Activated naive CD8-positive, alpha-beta T cell treated with anti-CD3 and anti-CD28 coated beads, Interleukin-2, amount 10 ng/mL, durations not matched to agents 7 days and 5 days (primary cell): ENCODE results near the gene ARSA. TPM values are rescaled to one million over a fixed set of nuclear protein-coding genes. Genes with fewer than 3 reads are reported as not detected.

Source experiments
- ATAC-seq: fragments of 150-1000 bp; cut with Tn5 transposase; one replicate; pipeline ENCODE4 v1.10.0; 2021; ENCODE audit warnings: low read depth, moderate library complexity
- POLR2A ChIA-PET: fragments of 350-600 bp; sonication (Branson Sonifier 250); formaldehyde crosslinking; loops from one replicate; lab custom pipeline; 2021; ENCODE audit warnings: antibody characterized with exemption; lab: Charles Lee
- DNase-seq: peaks from one replicate; pipeline ENCODE4 v3.0.0; 2021
- H3K27ac Mint-ChIP-seq: one replicate; pipeline ENCODE4 v1.8.0; 2022; ENCODE audit warnings: mild to moderate bottlenecking, mixed read lengths
- H3K27me3 Mint-ChIP-seq: one replicate; pipeline ENCODE4 v1.8.0; 2022; ENCODE audit warnings: mild to moderate bottlenecking, moderate library complexity, mixed read lengths
- H3K36me3 Mint-ChIP-seq: one replicate; pipeline ENCODE4 v1.8.0; 2021; ENCODE audit warnings: mild to moderate bottlenecking, mixed read lengths
- H3K4me1 Mint-ChIP-seq: one replicate; pipeline ENCODE4 v1.8.0; 2021; ENCODE audit warnings: mixed read lengths
- H3K4me3 Mint-ChIP-seq: one replicate; pipeline ENCODE4 v1.8.0; 2022; ENCODE audit warnings: mild to moderate bottlenecking, moderate library complexity, mixed read lengths
- H3K9me3 Mint-ChIP-seq: one replicate; pipeline ENCODE4 v1.8.0; 2021; ENCODE audit warnings: mixed read lengths
- total RNA-seq, 2 experiments: library from RNA; stranded (reverse); gene quantifications; one replicate each; pipeline ENCODE4 v1.2.3, GENCODE V29; 2021

Gene ARSA
- total RNA-seq, 2 experiments from 2014 or later, result 65.2 to 65.4 TPM

DNA sequence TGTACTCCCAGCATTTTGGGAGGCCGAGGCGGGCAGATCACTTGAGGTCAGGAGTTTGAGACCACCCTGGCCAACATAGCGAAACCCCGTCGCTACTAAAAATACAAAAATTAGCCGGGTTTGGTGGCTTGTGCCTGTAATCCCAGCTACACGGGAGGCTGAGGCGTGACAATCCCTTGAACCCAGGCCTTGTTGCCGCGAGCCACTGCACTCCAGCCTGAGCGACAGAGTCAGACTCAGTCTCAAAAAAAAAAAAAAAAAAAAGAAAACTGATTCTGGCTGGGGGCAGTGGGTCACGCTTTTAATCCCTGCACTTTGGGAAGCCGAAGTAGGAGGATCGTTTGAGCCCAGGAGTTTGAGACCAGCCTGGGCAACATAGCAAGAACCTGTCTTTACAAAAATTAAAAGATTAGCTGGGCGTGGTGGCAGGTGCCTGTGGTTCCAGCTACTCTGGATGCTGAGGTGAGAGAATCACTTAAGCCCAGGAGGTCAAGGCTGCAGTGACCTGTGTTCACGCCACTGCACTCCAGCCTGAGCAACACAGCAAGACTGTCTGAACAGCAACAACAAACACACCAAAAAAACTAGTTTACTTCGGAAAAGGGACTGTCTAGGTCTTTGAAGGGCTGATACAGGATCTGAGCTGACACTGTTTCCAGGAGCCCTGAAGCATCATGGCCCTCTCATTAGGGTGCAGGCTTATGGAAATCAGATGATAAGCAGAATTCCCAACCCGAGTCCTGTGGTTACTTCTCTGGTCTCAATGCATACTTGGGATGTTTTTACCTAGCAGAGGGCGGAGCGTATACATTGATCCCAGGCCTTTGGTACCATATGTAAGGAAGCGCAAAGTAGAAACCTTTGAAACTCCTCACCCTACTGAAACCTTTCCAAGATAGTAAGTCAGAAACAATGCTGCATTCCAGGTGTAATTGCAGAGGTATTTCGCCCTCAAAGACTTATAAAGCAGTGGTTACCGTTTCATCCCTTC lies 43.6 kb downstream of the ARSA start:
- no peaks in the 10 kb centered on the region for H3K27me3 Mint-ChIP-seq
- H3K9me3 Mint-ChIP-seq, result no peaks in the 10 kb centered on the region
- DNase-seq, result no peak
- peaks cover 11% of the 10 kb centered on the region for H3K36me3 Mint-ChIP-seq
- H3K4me1 Mint-ChIP-seq, result peaks cover 19% of the 10 kb centered on the region
- POLR2A ChIA-PET, result interaction anchor here (0.8 to 9.8 kb wide), 6 partner anchors 12 to 57 kb away, joined by 3 to 93 read pairs (median 6); partner anchors contain the start of genes SCO2, SYCE3 and TYMP
- no peak overlapping the region for H3K27ac Mint-ChIP-seq
- ATAC-seq, result no peak
- H3K4me3 Mint-ChIP-seq, result peak overlapping the region; percentile 99

DNA sequence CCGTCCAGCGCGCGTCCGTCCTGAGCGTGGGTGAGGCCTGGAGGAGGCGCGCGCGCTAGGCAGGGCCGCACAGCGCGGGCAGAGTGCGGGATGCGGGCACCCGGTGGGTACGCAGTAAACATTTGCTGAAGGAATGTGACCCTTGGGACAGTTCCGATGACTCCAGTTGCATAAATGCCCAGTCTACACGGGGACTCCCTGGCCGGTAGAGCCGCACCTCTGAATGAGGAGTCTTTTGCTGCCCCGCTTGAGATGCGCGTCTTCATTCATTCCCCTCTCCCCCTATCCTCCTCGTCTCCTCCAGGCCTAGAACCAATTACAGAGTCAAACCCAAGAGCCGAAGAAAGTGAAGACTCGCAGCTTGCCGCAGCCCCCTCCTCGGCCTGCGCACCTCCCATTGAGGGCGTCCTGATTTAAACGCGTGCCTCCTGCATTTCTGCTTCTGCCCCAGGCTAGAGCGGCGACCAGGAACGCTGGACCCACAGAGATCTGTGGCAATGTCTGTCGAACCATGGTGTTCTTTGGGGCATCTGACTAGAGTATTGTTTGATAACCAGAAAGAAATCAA lies 44.6 kb downstream of the ARSA start:
- POLR2A ChIA-PET, result interaction anchor here (0.7 to 9.8 kb wide), 13 partner anchors 11 to 289 kb away, joined by 3 to 93 read pairs (median 8); partner anchors contain the start of genes KLHDC7B, LMF2, NCAPH2 and SCO2
- Mint-ChIP-seq H3K27ac (peak overlapping the region; percentile 85), H3K36me3 (peaks cover 11% of the 10 kb centered on the region), H3K9me3 (no peaks in the 10 kb centered on the region), H3K4me1 (peaks cover 19% of the 10 kb centered on the region), H3K27me3 (no peaks in the 10 kb centered on the region), H3K4me3 (peak overlapping the region; percentile 99)
- DNase-seq, result no peak
- ATAC-seq, result peak; percentile 25

DNA sequence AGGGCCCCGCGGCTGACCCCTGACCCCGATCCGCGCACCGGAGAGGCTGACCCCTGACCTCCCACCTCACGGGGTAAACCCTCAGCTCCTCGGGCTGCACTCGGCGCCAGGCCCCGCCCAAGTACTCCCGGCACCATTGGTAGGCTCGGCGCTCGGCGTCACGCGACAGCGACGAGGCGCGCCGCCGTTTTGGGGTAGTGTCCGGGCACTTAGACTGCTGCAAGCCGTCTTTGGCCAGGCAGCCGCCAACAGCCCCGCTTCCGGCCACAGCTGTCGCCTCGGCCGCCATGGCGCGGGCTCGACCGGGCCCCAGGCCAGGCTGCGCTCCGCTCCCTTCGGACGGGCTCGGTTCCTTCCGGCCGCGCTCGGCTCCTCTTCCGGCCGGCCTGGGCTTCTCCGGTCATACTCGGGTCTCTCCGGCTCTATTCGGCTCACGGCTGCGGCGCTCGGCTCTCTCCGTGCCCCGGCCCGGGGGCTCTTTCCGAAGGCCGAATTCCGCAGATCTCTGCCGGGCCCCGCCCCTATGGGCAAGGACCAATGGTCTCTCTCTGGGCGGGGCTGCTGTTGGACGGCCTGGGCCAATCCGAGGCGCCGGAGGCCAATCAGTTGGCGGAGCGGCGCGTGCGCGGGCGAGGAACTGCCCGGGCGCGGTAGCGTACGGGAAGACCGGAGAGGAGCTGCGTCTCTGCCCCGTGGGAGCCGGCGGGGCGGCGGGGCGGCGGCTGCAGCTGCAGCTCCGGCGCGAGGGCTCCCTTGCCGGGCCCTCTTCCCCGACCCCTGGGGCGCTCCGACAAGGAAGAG lies 45.3 kb downstream of the ARSA start, which contains the start of gene CHKB:
Gene CHKB, minus strand, starts transcription at position 357 of the 801 bp plus-strand sequence. Its CDS starts 68 bp downstream, at position 289.
- Mint-ChIP-seq H3K27ac (peak within 1 kb of the TSS; percentile 96), H3K27me3 (no peaks in the 10 kb centered on the region), H3K4me3 (peak within 1 kb of the TSS; percentile 99), H3K4me1 (peaks cover 19% of the 10 kb centered on the region), H3K9me3 (no peaks in the 10 kb centered on the region), H3K36me3 (peaks cover 11% of the 10 kb centered on the region)
- POLR2A ChIA-PET, result interaction anchor here (0.7 to 9.8 kb wide), 15 partner anchors 10 to 288 kb away, joined by 3 to 93 read pairs (median 8); partner anchors contain the start of genes ARSA, KLHDC7B, LMF2 and NCAPH2
- ATAC-seq, result peak; percentile 94
- peak; percentile 98 for DNase-seq

GRCh38 chr22:50581950-50582492 lies 45.9 kb downstream of the ARSA start:
- no peaks in the 10 kb centered on the region for H3K27me3 Mint-ChIP-seq
- DNase-seq (no peak), ATAC-seq (peak; percentile 0)
- peaks cover 25% of the 10 kb centered on the region for H3K4me1 Mint-ChIP-seq
- no peaks in the 10 kb centered on the region for H3K9me3 Mint-ChIP-seq
- peak overlapping the region; percentile 99 for H3K4me3 Mint-ChIP-seq
- POLR2A ChIA-PET, result interaction anchor here (0.9 to 9.8 kb wide), 13 partner anchors 16 to 288 kb away, joined by 3 to 93 read pairs (median 8); partner anchors contain the start of genes ARSA, KLHDC7B, LMF2 and NCAPH2
- peaks cover 11% of the 10 kb centered on the region for H3K36me3 Mint-ChIP-seq
- H3K27ac Mint-ChIP-seq, result peak overlapping the region; percentile 96

- ATAC-seq (no peak), DNase-seq (no peak)
- peaks cover 25% of the 10 kb centered on the region for H3K4me1 Mint-ChIP-seq
- POLR2A ChIA-PET, result interaction anchor here (0.6 to 9.8 kb wide), 9 partner anchors 15 to 73 kb away, joined by 3 to 93 read pairs (median 11); partner anchors contain the start of genes KLHDC7B, LMF2, NCAPH2 and SCO2
- H3K27ac Mint-ChIP-seq, result peak overlapping the region; percentile 83
- H3K36me3 Mint-ChIP-seq, result peaks cover 16% of the 10 kb centered on the region
- H3K27me3 Mint-ChIP-seq, result no peaks in the 10 kb centered on the region
- H3K9me3 Mint-ChIP-seq, result no peaks in the 10 kb centered on the region
- H3K4me3 Mint-ChIP-seq, result peak overlapping the region; percentile 99
Measured at GRCh38 chr22:50581031-50581949, 46.7 kb downstream of the ARSA start.

DNA sequence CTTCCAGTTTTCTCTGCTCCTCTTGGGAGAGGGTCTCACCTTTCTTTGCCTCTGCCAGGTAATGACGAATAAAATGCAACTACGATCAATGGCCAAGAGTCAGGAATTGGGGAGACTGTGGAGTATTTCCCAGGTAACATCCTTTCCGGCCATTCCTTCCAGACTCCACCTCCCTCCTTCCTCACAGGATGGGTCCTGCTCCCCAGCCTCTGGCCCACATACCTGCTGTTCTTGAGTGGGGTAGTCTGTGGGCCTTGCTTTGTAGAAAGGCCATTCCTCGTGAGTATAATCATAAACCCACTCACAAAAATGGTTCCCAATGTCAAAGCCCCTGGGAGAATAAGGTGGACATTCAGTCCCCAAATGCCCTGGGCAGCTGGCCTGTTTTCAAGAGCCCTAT lies 48.2 kb downstream of the ARSA start:
- Mint-ChIP-seq H3K27ac (peak overlapping the region; percentile 67), H3K9me3 (no peaks in the 10 kb centered on the region), H3K27me3 (no peaks in the 10 kb centered on the region), H3K36me3 (peaks cover 20% of the 10 kb centered on the region), H3K4me1 (peaks cover 25% of the 10 kb centered on the region), H3K4me3 (no peak overlapping the region)
- DNase-seq (no peak), ATAC-seq (no peak)
- POLR2A ChIA-PET, result interaction anchor here (3.7 to 9.8 kb wide), 2 partner anchors 52 to 72 kb away, joined by 14 to 93 read pairs; partner anchors contain the start of genes LMF2, NCAPH2, SCO2 and TYMP

- no peak for ATAC-seq
- POLR2A ChIA-PET, result interaction anchor here (1.0 to 9.8 kb wide), 4 partner anchors 15 to 52 kb away, joined by 4 to 93 read pairs (median 6); partner anchors contain the start of genes SCO2 and TYMP
- Mint-ChIP-seq H3K36me3 (peaks cover 20% of the 10 kb centered on the region), H3K27me3 (no peaks in the 10 kb centered on the region), H3K9me3 (no peaks in the 10 kb centered on the region), H3K4me3 (no peak overlapping the region), H3K27ac (no peak overlapping the region), H3K4me1 (peaks cover 24% of the 10 kb centered on the region)
- DNase-seq, result no peak
Measured at GRCh38 chr22:50578776-50579310, 49.1 kb downstream of the ARSA start.

- Mint-ChIP-seq H3K4me3 (peak within 1 kb of the TSS; percentile 58), H3K36me3 (peaks cover 18% of the 10 kb centered on the region), H3K9me3 (no peaks in the 10 kb centered on the region), H3K27ac (peak within 1 kb of the TSS; percentile 80), H3K27me3 (no peaks in the 10 kb centered on the region), H3K4me1 (peaks cover 18% of the 10 kb centered on the region)
- ATAC-seq, result no peak
- POLR2A ChIA-PET, result interaction anchor here (0.6 to 9.8 kb wide), 10 partner anchors 12 to 209 kb away, joined by 4 to 93 read pairs (median 5); partner anchors contain the start of genes SCO2, SYCE3 and TYMP
- DNase-seq, result no peak
Measured at GRCh38 chr22:50577987-50578775, 49.8 kb downstream of the ARSA start, which contains the start of gene CPT1B. Gene CPT1B (minus strand): TSS chr22:50578427. CDS start chr22:50577915, 512 bp downstream.

DNA sequence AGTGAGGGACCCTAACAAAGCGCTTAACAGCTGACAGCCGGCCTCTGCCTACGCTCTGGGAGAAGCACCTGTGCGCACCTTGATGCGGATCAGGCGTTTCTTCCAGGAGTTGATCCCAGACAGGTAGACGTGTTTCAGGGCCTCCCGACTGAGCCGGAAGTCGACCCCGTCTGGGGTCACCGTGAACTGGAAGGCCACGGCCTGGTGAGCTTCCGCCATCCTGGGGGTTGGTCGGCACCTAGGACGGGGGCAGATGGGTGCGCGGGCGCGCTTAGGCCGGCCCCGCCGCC lies 50.3 kb downstream of the ARSA start:
- Mint-ChIP-seq H3K27me3 (no peaks in the 10 kb centered on the region), H3K36me3 (peaks cover 21% of the 10 kb centered on the region), H3K4me3 (peak overlapping the region; percentile 58), H3K4me1 (peaks cover 18% of the 10 kb centered on the region), H3K9me3 (no peaks in the 10 kb centered on the region), H3K27ac (peak overlapping the region; percentile 80)
- ATAC-seq (no peak), DNase-seq (no peak)
- POLR2A ChIA-PET, result interaction anchor here (0.6 to 9.8 kb wide), 11 partner anchors 11 to 208 kb away, joined by 3 to 93 read pairs (median 5); partner anchors contain the start of genes SCO2, SYCE3 and TYMP
